Measurements from ENCODE around the gene TRPV6.

TRPV6 gene

DNA sequence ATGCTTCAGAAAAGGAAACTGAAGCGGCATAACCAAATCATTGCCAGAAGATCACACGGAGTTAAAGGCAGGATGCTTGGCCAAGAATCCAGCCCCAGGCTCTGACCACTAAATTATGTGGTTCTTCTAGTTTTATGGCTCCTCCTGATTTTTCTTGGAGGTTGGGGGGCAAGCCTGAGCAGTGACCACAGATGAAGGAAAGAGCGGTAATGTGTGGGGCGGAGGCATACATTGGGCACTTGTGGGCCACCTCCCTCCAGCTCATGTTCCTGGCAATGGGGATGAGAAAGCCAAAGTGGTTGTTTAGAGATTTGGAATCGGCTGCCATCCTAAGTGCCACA is 3.2 kb downstream of the TRPV6 start:
- DNase-seq = no peak

DNA sequence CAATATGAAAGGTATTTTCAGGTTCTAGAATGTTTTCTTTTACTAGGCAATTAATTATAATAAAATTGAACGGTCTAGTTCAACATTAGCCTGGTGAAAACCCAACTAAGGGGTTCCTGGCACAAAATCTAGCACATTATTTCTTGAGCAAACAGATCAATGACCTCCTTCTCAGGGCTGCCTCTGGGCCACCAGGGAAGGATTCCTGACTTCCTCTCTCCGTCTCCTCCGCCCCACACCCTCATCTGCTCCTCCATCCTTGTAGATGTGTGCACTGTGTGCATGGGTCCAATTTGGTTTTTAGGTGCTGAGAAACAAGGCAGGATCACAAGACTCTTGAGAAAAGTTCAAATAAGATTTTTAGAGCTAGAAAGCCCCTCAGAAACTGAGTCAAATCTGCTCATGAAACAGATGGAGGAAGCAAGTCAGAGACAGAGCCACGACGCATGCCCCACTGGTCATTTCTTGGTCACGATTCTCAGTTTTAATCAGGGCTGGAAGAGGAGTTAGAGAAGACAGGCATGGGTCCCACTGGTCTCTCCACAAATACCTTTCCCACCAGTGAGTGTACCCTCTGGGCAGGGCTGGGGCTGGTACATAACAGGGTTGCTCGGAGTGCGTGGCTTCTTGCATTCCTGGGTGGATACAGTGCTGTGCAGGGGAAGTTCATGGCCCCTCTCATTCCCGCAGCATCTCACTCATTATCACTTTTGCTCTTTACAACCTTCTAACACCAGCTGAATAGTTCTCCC is 3.8 kb downstream of the TRPV6 start:
- DNase-seq = no peak

DNA sequence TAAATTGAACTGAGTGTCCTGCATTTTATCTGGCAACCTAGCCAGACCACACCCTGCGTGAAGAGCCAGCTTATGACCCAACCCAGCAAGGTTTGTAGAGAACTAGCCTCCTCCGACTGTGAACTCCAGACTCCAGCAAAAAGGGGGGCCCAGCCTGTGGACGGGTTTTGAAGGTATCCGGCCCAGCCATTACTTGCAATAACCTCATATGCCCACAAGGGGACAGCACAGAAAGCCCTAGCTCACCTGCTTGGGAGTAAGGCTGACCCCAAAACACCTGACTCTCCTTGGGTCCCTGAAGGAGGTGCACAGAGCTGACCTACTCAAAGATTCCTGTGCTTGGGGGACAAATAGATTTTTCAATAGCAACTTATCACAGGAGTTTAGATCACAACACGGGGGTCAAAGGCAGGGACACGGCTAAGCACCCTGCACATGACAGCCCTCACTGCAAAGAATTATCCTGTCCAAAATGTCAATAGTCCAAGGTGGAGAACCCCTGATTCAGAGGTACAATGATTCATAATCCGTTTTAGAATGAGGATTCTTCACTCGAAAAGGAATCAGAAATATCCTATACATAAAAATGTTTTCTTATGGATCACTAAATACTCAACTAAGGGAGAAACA is 4.6 kb downstream of the TRPV6 start:
- no peak for DNase-seq

DNA sequence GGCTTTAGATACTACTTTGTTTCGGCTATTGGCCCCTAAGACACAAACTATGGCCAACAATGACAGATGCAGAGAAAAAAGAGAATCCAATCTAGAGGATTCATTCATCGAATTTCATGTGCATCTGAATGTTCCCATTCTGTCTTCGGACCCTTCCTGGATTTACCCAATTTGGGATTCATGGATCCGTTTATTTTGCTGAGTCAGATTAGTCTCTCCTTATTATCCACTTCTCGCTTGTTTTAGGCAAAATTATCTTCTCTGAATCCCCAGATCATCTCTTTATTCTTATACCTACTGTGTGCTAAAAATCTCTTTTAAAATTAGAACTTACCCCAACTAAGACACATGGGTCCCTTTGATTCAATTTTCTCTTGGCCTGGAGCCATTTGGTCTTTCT is 6.5 kb downstream of the TRPV6 start:
- no peak for DNase-seq

DNA sequence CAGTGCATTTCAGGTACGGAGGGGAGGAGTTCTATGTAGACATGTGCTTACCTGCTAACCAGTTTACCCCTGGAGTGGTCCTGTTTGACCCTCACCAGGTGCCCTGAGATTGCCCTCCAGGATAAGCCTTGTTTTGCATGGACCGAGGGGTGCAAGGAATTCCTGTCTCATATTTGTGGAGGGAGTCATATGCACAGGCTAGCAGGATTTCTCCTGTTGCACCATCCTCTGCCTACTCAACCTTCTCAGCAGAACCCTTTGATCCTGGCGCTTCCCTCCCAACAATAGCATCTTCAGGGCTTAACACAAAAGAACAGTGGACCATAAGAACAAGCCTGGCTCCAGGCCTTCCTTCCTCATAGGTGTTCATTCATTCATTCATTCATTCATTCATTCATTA is 7.2 kb downstream of the TRPV6 start:
- DNase-seq = no peak

DNA sequence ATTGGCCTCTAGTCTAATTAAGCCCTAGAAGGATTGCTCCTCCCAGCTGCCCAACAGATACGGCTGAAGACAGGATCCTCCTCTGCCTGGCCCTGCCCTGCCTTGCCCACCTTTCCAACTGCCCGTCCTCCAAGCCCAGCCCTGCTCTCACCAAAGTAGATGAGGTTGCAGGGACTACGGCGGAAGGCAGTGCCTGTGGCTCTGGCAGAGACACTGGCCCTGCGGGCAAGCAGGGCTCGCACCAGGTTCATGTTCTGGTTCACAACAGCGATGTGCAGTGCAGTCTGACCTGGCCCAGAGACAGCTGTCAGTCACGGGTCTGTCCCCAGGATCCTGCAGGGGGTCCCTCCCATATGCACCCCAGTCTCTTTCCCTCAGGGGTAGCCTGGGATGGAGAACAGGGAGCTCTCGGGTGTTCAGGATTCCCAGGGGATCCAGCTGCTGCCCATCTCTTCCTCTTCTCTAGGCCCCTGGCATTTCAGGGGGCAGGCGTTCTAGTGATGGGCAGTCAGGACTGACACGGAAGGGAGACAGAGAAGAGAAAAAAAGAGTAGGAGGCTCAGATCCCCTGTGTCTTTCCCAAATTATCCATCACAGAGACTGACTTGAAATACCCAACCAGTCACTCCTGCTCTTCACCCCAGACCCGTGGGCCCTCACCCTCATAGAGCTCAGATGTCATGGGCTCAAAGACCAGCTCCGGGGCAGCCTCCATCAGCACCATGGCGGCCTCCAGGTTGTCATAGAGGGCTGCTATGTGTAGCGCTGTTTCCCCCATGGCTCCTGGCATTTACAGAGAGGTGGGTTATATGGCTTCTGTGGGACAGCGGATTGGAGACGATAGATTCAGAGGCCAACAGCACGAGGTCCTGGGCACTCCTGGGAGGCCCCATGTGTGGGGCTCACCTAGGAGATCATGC is 8.3 kb downstream of the TRPV6 start:
- DNase-seq = no peak

DNA sequence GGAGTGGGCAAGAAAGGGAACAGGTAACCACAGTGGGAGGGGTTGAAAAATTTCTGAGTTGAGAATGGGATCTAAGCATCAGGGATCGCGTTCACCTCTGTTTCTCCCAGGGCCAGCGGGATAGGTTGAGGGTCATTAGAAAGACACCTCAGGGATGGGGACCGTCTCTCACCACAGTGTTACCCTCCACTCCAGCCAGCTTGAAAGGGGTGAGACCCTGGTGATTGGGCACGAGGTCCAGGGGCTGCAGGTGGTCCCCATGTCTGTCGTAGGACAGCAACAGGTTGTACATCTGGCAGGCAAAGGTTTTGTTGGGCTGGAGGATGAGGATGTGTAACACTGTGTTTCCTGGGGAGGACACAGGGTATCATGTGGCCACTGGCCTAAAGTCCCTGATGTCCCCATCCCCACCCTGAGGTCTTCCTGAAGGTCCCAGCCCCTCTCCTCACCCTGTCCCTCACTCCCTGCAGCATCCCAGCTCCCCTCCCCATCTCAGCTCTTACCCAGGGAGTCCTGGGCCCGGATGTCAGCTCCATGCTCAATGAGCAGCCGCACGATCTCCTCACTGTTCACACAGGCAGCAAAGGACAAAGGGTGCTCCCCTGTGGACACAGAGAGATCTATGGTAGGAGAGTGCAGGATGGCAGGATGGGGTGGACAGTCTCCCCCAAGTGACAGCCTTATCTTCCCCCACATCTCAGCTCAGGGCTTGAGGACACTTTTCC is 9.1 kb downstream of the TRPV6 start:
- no peak for DNase-seq

DNA sequence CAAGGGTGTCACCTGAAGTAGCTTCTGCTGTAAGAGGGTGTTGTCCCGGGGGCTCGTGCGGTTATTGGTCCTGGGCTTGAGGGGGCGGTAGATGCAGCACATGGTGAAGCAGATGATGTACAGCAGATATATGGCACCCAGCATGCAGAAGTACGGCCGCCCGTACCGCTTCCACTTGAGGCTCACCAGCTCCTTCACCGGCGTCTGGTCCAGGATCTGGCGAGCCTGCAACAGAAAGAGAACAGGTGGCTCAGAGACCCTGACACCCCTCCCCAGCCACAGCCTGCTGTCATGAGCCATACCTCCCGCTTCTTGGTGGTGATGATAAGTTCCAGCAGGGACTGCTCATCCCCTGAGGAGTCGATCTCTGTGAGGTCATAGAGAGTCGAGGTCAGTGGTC is 10.1 kb downstream of the TRPV6 start:
- DNase-seq = no peak

DNA sequence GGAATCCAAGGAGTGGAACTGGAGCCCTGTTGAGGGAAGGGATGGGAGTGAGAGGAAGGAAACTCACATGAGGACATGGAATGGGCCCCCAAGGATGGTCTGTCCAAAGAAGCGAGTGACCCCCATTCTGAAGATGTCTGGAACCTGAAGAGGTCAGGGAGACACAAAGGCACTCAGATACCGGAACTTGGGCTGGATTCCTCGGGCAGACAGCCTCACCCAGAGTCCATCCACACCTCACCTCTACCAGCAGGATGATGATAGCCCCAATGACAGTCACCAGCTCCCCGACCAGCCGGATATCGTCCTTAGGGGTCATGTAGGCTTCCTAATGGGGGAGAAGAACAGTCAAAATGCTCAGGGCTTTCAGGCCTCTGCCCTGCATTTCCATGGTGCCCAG is 10.7 kb downstream of the TRPV6 start:
- DNase-seq = no peak

DNA sequence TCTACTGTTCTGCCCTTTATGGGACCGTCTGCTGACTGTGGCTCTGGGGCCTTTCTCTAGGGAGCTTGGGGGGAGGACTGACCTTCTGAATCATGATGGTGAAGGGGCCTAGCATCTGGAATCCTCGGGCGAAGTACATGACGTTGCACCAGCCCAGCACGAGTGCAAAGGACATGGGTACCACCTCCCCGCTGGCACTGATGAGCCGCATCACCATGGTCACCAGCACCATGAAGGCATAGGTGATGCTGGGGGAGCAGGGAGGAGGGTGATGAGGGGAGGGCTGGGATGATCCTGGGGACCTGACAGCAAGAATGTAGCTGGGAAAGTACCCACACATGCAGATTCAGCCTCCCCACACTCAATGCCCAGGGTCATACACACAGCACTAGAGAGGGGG is 11.1 kb downstream of the TRPV6 start:
- no peak for DNase-seq

DNA sequence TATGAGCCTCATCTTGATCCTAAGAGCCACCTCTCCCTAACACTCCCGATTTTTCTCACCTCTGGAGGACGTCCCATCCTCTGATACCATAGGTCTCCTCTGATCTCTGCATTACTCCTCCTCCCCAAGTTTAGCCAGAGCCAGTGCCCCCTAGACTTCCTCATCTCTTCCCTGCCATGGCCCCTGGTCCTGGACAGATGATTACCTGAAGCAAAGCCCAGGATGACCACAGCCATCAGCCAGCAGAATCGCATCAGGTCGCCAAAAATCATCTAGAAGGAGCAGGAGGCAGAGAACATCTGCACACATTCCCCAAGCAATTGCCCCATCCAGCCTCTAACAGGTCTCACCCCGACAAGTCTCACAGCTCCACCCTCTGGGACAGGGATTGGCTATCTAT is 11.7 kb downstream of the TRPV6 start:
- no peak for DNase-seq

DNA sequence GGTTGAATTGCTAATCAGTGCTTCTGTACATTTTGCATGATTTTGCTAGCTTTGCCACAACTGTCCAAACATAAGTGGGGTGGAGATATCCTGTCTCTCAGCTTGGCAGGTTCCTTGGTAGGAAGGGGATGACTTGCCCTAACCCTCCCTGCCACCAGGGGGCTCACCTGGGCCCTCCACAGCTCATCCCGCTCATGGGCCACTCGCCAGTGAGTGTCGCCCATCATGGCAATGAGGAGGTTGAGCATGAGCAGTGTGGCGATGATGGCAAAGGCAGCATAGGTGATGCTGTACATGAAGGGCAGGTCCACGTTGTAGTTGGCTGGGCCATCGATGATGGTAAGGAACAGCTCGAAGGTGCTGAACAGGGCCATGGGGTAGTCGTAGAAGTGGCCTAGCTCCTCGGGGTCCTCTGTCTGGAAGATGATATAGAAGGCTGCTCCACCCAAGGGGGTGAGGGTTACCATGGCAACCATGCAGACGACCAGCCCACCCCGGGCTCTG is 12.2 kb downstream of the TRPV6 start:
- DNase-seq = no peak

DNA sequence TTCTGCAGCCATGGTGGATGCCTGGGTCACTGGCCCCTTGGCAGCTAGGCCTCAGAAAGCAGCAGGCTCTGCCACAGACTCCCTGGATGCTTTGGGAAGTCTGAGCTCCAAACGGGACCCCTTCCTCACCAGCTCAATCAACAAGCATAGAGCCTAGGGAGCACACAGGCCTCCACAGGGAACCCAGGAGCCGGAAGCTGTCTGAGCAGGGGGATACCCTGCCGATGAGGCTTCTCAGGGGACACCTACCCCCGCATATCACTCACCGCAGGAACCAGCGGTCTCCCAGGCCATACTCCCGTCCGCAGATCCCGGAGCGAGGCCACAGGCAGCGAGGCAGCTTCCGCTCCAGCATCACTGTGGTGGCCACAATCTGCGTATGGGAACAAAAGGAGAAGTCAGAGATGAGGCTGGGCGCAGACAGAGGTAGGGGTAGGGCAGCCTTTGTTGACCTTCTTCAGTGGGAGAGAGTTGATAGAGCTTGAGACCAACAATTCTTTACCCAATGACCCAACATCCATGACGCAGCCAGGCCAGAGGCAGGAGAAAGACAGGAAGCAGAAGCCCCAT is 13.4 kb downstream of the TRPV6 start:
- DNase-seq = no peak

DNA sequence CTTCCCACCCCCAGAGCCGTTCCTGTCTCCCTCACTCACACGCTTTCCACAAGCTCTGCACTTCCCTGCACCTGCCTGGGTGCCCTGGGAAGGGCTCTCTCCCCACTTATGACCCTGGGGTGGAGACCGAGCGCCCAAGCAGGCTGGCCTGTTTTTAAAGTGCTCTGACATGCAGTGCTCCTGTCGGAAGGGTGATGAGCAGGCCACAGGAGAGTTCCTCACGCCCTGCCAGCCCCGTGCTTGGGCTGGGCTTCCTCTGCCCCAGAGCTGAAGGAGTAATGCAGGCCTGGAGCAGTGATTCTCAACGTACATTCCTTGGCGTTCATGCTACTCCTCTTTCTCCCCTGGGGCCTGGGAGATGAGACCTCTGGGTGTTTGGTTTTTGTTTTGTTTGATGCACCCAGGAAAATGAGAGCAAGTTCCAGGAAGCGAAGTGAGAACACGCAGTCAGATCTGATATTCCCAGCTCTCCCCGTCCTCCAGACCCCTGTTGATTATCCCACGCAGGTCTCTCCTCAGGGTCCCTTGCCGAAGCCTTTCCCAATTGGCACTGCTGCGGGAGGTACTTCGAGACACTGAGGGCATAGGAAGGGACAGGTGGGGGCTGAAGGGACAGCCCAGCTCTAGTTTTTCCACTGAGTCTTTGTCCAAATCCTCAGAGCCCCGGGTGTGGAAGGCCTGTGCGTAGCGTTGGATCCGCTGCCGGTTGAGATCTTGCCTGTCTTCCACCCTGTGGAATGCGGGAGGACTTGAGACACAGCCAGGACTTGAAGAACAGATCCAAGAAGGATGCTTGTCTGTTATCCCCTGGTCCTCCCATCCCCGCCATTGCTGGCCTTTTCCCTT is 14.1 kb downstream of the TRPV6 start:
- no peak for DNase-seq

DNA sequence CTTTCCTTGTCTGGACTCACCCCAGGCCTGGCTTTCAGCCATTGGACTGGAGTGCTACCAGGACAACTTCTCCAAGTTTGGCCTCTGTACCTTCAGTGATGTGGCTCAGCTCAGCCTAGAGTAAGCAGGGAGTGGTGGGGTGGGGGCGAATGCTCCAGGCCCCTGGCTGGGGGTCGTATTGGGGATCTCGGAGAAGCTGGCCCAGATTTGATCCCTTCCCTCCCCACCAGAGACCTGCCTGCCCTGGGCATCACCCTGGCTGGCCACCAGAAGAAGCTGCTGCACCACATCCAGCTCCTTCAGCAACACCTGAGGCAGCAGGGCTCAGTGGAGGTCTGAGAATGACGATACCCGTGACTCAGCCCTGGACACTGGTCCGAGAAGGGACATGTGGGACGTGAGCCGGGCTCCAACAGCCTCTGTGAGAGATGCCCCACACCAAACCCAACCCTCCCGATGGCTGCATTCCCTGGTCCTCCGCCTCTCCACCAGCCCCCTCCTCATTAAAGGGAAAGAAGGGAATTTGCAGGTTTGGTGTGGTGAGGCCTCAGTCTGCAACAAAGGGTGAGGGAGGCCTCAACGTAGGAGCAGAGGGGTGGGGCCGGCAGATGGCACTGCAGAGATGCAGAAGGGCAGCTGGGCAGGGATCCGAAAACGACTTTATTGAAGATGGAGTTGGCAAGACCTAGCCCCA is 14.8 kb downstream of the TRPV6 start:
- no peak for DNase-seq

DNA sequence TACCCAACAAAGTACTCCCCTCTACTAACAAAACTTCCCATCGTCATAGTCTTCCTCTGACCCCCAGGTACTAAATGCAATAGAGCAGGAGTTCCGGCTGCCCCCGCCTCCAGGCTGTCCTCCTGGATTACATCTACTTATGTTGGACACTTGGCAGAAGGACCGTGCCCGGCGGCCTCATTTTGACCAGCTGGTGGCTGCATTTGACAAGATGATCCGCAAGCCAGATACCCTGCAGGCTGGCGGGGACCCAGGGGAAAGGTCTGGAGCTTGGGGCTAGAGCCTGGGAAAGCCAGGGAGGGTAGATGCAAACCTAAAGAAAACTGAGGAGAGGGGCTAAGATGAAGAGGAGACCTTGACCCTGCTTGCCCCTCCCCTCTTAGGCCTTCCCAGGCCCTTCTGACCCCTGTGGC is 15.4 kb downstream of the TRPV6 start:
- DNase-seq = no peak

DNA sequence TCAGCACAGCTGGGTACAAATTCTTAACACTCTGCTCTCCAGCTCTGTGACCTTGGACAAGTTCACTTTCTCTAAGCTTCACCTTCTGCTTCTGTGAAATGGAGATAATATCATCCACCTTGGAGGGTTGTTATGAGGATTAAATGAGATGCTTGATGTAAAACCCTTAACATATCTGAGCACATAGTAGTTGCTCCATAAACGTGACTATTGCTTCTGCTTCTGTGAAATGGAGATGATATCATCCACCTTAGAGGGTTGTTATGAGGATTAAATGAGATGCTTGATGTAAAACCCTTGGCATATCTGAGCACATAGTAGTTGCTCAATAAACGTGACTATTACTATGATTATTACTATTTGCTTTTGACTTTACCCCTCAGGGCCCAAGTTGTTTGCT is 16.1 kb downstream of the TRPV6 start:
- DNase-seq = no peak

DNA sequence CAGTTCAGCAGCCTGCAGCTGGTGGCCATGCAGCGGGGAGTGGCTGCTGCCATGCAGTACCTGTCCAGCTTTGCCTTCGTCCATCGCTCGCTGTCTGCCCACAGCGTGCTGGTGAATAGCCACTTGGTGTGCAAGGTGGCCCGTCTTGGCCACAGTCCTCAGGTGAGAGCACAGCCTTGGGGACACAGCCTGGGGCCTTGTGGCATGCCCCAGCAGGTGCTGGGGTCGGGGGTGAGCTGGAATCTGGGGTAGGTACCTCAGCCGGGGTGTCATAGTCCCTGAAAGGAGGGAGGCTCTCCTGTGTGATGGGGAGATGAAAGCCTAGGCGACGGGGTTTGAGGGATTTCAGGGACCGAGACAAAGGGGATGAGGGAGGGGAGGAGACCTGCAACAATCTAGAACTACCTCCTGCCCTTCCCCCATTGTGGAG is 16.5 kb downstream of the TRPV6 start:
- DNase-seq = no peak

DNA sequence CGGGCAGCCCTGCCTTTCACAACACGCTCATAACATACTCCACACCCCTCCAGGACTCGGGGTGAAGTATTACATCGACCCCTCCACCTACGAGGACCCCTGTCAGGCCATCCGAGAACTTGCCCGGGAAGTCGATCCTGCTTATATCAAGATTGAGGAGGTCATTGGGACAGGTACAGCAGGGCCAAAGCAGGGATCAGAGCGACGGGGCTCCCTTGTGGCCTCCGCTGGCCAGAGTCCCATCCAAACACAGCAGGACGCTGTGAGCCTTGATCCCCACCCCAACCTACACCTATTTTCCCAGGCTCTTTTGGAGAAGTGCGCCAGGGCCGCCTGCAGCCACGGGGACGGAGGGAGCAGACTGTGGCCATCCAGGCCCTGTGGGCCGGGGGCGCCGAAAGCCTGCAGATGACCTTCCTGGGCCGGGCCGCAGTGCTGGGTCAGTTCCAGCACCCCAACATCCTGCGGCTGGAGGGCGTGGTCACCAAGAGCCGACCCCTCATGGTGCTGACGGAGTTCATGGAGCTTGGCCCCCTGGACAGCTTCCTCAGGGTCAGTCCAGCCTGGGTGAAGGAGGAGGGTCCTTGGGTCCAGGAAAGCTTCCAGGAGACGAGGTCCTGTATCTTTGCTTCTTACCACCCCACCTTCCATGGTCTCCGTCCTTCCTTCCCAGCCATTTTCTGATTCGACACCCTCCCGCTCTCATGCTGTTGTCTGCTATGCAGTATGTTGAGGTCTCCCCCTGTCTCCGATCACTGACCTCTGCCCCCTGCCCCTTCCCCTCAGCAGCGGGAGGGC is 17.2 kb downstream of the TRPV6 start:
- no peak for DNase-seq
